Activated naive CD4-positive, alpha-beta T cell treated with anti-CD3 and anti-CD28 coated beads, Interleukin-2, amount 50 U/mL, for 16 hours (primary cell): ENCODE data around the gene NSDHL.
"Not testable (repeated sequence)": the region's sequence is repeated elsewhere in the genome, so short reads cannot be mapped to it uniquely, and the experiment has no call there.

Experiments
- DNase-seq: peaks from one replicate; pipeline ENCODE4 v3.0.0-alpha.2; 2020

Gene NSDHL

GRCh38 chrX:152895724-152896420 is 65.0 kb downstream of the NSDHL start:
- no peak for DNase-seq

- DNase-seq, result no peak
These were observed 65.6 kb downstream of the NSDHL start for GRCh38 chrX:152896450-152896849.

GRCh38 chrX:152897222-152898131 is 66.6 kb downstream of the NSDHL start, which contains the start of gene ZNF185:
ZNF185 (plus strand) TSS chrX:152898067; CDS start chrX:152914490, 16,423 bp downstream.
- no peak for DNase-seq

- DNase-seq, result no peak
These were observed 67.6 kb downstream of the NSDHL start for GRCh38 chrX:152898442-152898841.

GRCh38 chrX:152899111-152899873 is 68.4 kb downstream of the NSDHL start:
- no peak for DNase-seq

GRCh38 chrX:152899874-152900719 is 69.2 kb downstream of the NSDHL start:
- DNase-seq, result no peak

GRCh38 chrX:152900937-152901445 is 70.1 kb downstream of the NSDHL start:
- DNase-seq, result no peak

- DNase-seq, result no peak
These were observed 71.1 kb downstream of the NSDHL start for GRCh38 chrX:152901816-152902501.

- DNase-seq, result no peak
These were observed 71.6 kb downstream of the NSDHL start for GRCh38 chrX:152902502-152902820.

- no peak for DNase-seq
These were observed 72.7 kb downstream of the NSDHL start for GRCh38 chrX:152903589-152903988.

GRCh38 chrX:152904151-152905080 is 73.6 kb downstream of the NSDHL start:
- DNase-seq, result peak; percentile 31

- DNase-seq, result no peak
These were observed 74.2 kb downstream of the NSDHL start for GRCh38 chrX:152905081-152905420.

- no peak for DNase-seq
These were observed 76.3 kb downstream of the NSDHL start for GRCh38 chrX:152907084-152907651.

GRCh38 chrX:152908486-152908885 is 77.6 kb downstream of the NSDHL start:
- no peak for DNase-seq

GRCh38 chrX:152910018-152910417 is 79.2 kb downstream of the NSDHL start:
- DNase-seq, result not testable (repeated sequence)

- no peak for DNase-seq
These were observed 81.2 kb downstream of the NSDHL start for GRCh38 chrX:152912106-152912505.

GRCh38 chrX:152912641-152913040 is 81.8 kb downstream of the NSDHL start:
- no peak for DNase-seq

GRCh38 chrX:152913346-152913745 is 82.5 kb downstream of the NSDHL start:
- DNase-seq, result no peak

GRCh38 chrX:152913910-152914309 is 83.0 kb downstream of the NSDHL start:
- no peak for DNase-seq
